ENCODE measurements around the gene CTNNA3.

CTNNA3 gene

DNA sequence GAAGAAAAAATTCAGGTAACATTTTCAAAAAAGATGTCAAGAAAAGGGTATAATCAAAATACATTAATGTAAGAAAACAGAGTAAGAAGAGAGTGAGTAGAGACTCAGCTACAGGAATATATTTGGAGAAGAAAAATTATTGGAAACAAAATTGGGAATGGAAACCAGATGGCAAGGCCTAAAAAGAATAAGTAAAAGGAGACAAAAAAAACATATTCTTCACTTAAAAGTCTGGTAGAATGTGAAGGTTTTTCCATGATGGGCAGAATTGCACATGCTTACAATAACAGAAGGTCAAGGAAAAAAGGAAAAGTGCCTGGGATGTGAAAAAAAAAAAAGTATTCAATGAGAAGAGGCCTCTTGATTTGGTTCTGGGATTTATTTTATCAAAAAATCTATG lies 1832.0 kb downstream of the CTNNA3 start:
- no peak for FAIRE-seq
